HFF-Myc (cell line): Measurements from ENCODE around the gene SKAP2.

Experiments
- DNase-seq: peaks from one replicate; pipeline ENCODE4 v3.0.0-alpha.2; 2011; ENCODE audit warnings: low read depth; ENCODE audit errors: extremely low read depth
- H3K4me3 ChIP-seq: replicated peaks from 2 replicates; pipeline ENCODE4 v1.5.1; 2011; ENCODE audit warnings: low read depth, mild to moderate bottlenecking, control low read depth, low read length
- CTCF ChIP-seq: IDR thresholded peaks from 2 replicates; pipeline ENCODE4 v1.5.1; 2012; ENCODE audit warnings: mild to moderate bottlenecking, low read depth, low read length, control low read depth; ENCODE audit errors: missing control alignments

Gene SKAP2

GRCh38 chr7:26794541-26794940, 69.8 kb downstream of the SKAP2 start:
- DNase-seq = no peak
- H3K4me3 ChIP-seq = no peak overlapping the region
- TF ChIP-seq CTCF = no peak

- DNase-seq = no peak
- TF ChIP-seq CTCF = no peak
- H3K4me3 ChIP-seq = no peak overlapping the region
Measured at GRCh38 chr7:26792576-26792975, 71.8 kb downstream of the SKAP2 start.

- TF ChIP-seq CTCF = no peak
- no peak for DNase-seq
- H3K4me3 ChIP-seq = no peak overlapping the region
Measured at GRCh38 chr7:26792006-26792405, 72.4 kb downstream of the SKAP2 start.

GRCh38 chr7:26789481-26790184, 74.8 kb downstream of the SKAP2 start:
- no peak overlapping the region for H3K4me3 ChIP-seq
- TF ChIP-seq CTCF = no peak
- DNase-seq = no peak

- TF ChIP-seq CTCF = no peak
- no peak for DNase-seq
- H3K4me3 ChIP-seq = no peak overlapping the region
Measured at GRCh38 chr7:26787701-26788100, 76.7 kb downstream of the SKAP2 start.

- no peak overlapping the region for H3K4me3 ChIP-seq
- DNase-seq = no peak
- TF ChIP-seq CTCF = no peak
Measured at GRCh38 chr7:26784118-26784517, 80.3 kb downstream of the SKAP2 start.

GRCh38 chr7:26782501-26782900, 81.9 kb downstream of the SKAP2 start:
- no peak overlapping the region for H3K4me3 ChIP-seq
- DNase-seq = no peak
- TF ChIP-seq CTCF = no peak
